ENCODE data around the gene CENATAC.
"Not testable (repeated sequence)": the region's sequence is repeated elsewhere in the genome, so short reads cannot be mapped to it uniquely, and the experiment has no call there.

- not testable (repeated sequence) for TF ChIP-seq POLR2AphosphoS5 (IDR thresholded peaks at IDR 0.05; ENCODE audit: low read depth, low read length); POLR2A (IDR thresholded peaks at IDR 0.05; ENCODE audit: low read depth, low read length); TAF1 (IDR thresholded peaks at IDR 0.05; ENCODE audit: borderline replicate concordance, low read depth, low read length)
These were observed 19.4 kb downstream of the CENATAC start for GRCh38 chr11:119017377-119017776.
